Measurements from ENCODE around the gene SNAPC2. TPM values are rescaled to one million over a fixed set of nuclear protein-coding genes. Genes with fewer than 3 reads are reported as not detected.
A peak's percentile ranks its signal among the peaks of the same experiment; 100 is the strongest.

Gene SNAPC2
- total and polyA plus RNA-seq, 2 experiments from 2014 or later = 33.7 to 47.2 TPM

DNA sequence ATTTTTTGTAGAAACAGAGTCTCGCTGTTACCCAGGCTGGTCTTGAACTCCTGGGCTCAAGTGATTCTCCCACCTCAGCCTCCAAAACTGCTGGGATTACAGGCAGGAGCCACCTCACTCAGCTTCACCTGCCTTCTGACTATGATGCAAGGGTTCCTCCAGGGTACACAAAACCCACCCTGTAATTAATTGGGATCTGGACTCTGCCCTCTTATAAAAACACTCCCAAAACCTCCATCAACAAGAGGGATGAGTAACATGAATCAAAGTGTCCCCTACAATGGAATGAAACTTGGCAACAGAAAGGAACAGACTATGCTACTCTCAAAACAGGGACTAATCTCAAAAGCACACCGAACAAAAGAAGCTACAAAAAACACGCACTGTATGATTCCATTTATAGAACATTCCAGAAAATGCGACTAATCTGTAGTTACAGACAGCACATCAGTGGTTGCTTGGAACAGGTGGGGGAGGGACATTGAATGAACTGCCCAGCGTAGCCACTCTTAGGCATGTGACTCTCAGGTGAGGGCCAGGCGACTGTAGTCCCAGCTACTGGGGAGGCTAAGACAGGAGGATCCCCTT lies 42.8 kb upstream of the SNAPC2 start:
- Histone ChIP-seq H3K9ac (no peak overlapping the region), H3F3A (ENCODE audit: insufficient read depth) (no peaks in the 10 kb centered on the region), H3K27ac (no peak overlapping the region), H3K4me2 (ENCODE audit: unreplicated experiment) (no peak overlapping the region), H3K9me3 (ENCODE audit: low read depth) (no peaks in the 10 kb centered on the region), H3K27me3 (replicated peaks; ENCODE audit: insufficient read depth) (peaks cover 22% of the 10 kb centered on the region), H2AFZ (no peak overlapping the region), H4K20me1 (ENCODE audit: insufficient read depth) (no peaks in the 10 kb centered on the region), H3K36me3 (ENCODE audit: low read depth) (no peaks in the 10 kb centered on the region), H3K79me2 (ENCODE audit: insufficient read depth) (no peaks in the 10 kb centered on the region), H3K9me2 (ENCODE audit: insufficient read depth) (no peaks in the 10 kb centered on the region), H3K4me3 (no peak overlapping the region), H3K4me1 (ENCODE audit: insufficient read depth) (no peaks in the 10 kb centered on the region)
- WGBS, 2 experiments (ENCODE audit: low coverage in 1 of 2, low lambda C conversion rate in 2 of 2, missing lambda C conversion rate in 2 of 2) = 49 to 52% methylated on average over 6 of the region's 6 CpGs
- no peak for DNase-seq
- in situ Hi-C loops (cut with MboI) = no loop called here
- TF ChIP-seq EZH2phosphoT487 (IDR thresholded peaks at IDR 0.05; ENCODE audit: insufficient read depth, low read depth) (no peak), EZH2 (IDR thresholded peaks at IDR 0.05; ENCODE audit: insufficient read depth, poor library complexity, severe bottlenecking) (no peak)

- in situ Hi-C loops (cut with MboI) = no loop called here
- H3K4me2 ChIP-seq (ENCODE audit: unreplicated experiment) = no peak overlapping the region
- no peaks in the 10 kb centered on the region for H3K79me2 ChIP-seq (ENCODE audit: insufficient read depth)
- TF ChIP-seq EZH2phosphoT487 (IDR thresholded peaks at IDR 0.05; ENCODE audit: insufficient read depth, low read depth) = no peak
- no peak for TF ChIP-seq EZH2 (IDR thresholded peaks at IDR 0.05; ENCODE audit: insufficient read depth, poor library complexity, severe bottlenecking)
- H3K9ac ChIP-seq = no peak overlapping the region
- no peaks in the 10 kb centered on the region for H3K4me1 ChIP-seq (ENCODE audit: insufficient read depth)
- no peak overlapping the region for H2AFZ ChIP-seq
- peaks cover 13% of the 10 kb centered on the region for H3K27me3 ChIP-seq (replicated peaks; ENCODE audit: insufficient read depth)
- no peaks in the 10 kb centered on the region for H4K20me1 ChIP-seq (ENCODE audit: insufficient read depth)
- no peaks in the 10 kb centered on the region for H3K9me2 ChIP-seq (ENCODE audit: insufficient read depth)
- no peak overlapping the region for H3K27ac ChIP-seq
- H3F3A ChIP-seq (ENCODE audit: insufficient read depth) = no peaks in the 10 kb centered on the region
- no peaks in the 10 kb centered on the region for H3K36me3 ChIP-seq (ENCODE audit: low read depth)
- DNase-seq = no peak
- 67 to 68% methylated on average over 12 to 18 of the region's 18 CpGs for WGBS, 2 experiments (ENCODE audit: low coverage in 1 of 2, low lambda C conversion rate in 2 of 2, missing lambda C conversion rate in 2 of 2)
- H3K4me3 ChIP-seq = no peak overlapping the region
- no peaks in the 10 kb centered on the region for H3K9me3 ChIP-seq (ENCODE audit: low read depth)
Measured at GRCh38 chr19:7879111-7879807, 40.9 kb upstream of the SNAPC2 start.

GRCh38 chr19:7879836-7880235 lies 40.3 kb upstream of the SNAPC2 start:
- Histone ChIP-seq H3K9ac (no peak overlapping the region), H3K4me3 (no peak overlapping the region), H3F3A (ENCODE audit: insufficient read depth) (no peaks in the 10 kb centered on the region), H3K79me2 (ENCODE audit: insufficient read depth) (no peaks in the 10 kb centered on the region), H4K20me1 (ENCODE audit: insufficient read depth) (no peaks in the 10 kb centered on the region), H3K36me3 (ENCODE audit: low read depth) (no peaks in the 10 kb centered on the region), H3K4me2 (ENCODE audit: unreplicated experiment) (no peak overlapping the region), H3K27ac (no peak overlapping the region), H3K9me2 (ENCODE audit: insufficient read depth) (no peaks in the 10 kb centered on the region), H3K4me1 (ENCODE audit: insufficient read depth) (no peaks in the 10 kb centered on the region), H3K9me3 (ENCODE audit: low read depth) (no peaks in the 10 kb centered on the region), H2AFZ (no peak overlapping the region), H3K27me3 (replicated peaks; ENCODE audit: insufficient read depth) (peaks cover 7% of the 10 kb centered on the region)
- in situ Hi-C loops (cut with MboI) = no loop called here
- TF ChIP-seq EZH2phosphoT487 (IDR thresholded peaks at IDR 0.05; ENCODE audit: insufficient read depth, low read depth) = no peak
- TF ChIP-seq EZH2 (IDR thresholded peaks at IDR 0.05; ENCODE audit: insufficient read depth, poor library complexity, severe bottlenecking) = no peak
- 14 to 22% methylated on average over 19 of the region's 19 CpGs for WGBS, 2 experiments (ENCODE audit: low coverage in 1 of 2, low lambda C conversion rate in 2 of 2, missing lambda C conversion rate in 2 of 2)
- DNase-seq = peak; percentile 32

DNA sequence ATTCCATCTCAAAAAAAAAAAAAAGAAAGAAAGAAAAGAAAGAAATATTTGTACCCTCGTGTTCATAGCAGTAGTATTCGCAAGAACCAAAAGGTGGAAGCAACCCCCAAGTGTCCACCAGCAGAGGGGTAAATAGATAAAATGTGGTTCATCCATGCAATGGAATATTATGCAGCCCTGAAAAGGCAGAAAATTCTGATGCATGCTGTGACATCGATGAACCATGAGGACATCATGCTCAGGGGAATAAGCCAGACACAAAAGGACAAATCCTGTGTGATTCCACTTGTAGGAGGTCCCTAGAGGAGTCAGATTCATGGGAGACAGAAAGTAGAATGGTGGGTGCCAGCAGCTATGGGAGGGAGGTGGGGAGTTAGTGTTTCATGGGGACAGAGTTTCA lies 38.2 kb upstream of the SNAPC2 start:
- H4K20me1 ChIP-seq (ENCODE audit: insufficient read depth) = no peaks in the 10 kb centered on the region
- H3K4me1 ChIP-seq (ENCODE audit: insufficient read depth) = no peaks in the 10 kb centered on the region
- no peak overlapping the region for H3K27ac ChIP-seq
- in situ Hi-C loops (cut with MboI) = no loop called here
- no peaks in the 10 kb centered on the region for H3K9me3 ChIP-seq (ENCODE audit: low read depth)
- no peaks in the 10 kb centered on the region for H3K9me2 ChIP-seq (ENCODE audit: insufficient read depth)
- no peaks in the 10 kb centered on the region for H3K79me2 ChIP-seq (ENCODE audit: insufficient read depth)
- 68 to 73% methylated on average over 3 of the region's 3 CpGs for WGBS, 2 experiments (ENCODE audit: low coverage in 1 of 2, low lambda C conversion rate in 2 of 2, missing lambda C conversion rate in 2 of 2)
- TF ChIP-seq EZH2 (IDR thresholded peaks at IDR 0.05; ENCODE audit: insufficient read depth, poor library complexity, severe bottlenecking) = no peak
- no peak for TF ChIP-seq EZH2phosphoT487 (IDR thresholded peaks at IDR 0.05; ENCODE audit: insufficient read depth, low read depth)
- H3K27me3 ChIP-seq (replicated peaks; ENCODE audit: insufficient read depth) = no peaks in the 10 kb centered on the region
- H3K36me3 ChIP-seq (ENCODE audit: low read depth) = no peaks in the 10 kb centered on the region
- no peaks in the 10 kb centered on the region for H3F3A ChIP-seq (ENCODE audit: insufficient read depth)
- H3K9ac ChIP-seq = no peak overlapping the region
- no peak overlapping the region for H3K4me2 ChIP-seq (ENCODE audit: unreplicated experiment)
- H3K4me3 ChIP-seq = no peak overlapping the region
- DNase-seq = no peak
- no peak overlapping the region for H2AFZ ChIP-seq
